22Rv1 (cell line): Measurements from ENCODE around the gene OLFML2A.

Experiments used
- CTCF ChIP-seq: fragments of 450-650 bp; IDR thresholded peaks from 2 replicates; pipeline ENCODE4 v1.5.1; 2017; ENCODE audit warnings: mild to moderate bottlenecking
- ZFX ChIP-seq: fragments of 450-650 bp; IDR thresholded peaks from 2 replicates; pipeline ENCODE4 v1.6.1; 2017; ENCODE audit warnings: antibody characterized with exemption, borderline replicate concordance

DNA sequence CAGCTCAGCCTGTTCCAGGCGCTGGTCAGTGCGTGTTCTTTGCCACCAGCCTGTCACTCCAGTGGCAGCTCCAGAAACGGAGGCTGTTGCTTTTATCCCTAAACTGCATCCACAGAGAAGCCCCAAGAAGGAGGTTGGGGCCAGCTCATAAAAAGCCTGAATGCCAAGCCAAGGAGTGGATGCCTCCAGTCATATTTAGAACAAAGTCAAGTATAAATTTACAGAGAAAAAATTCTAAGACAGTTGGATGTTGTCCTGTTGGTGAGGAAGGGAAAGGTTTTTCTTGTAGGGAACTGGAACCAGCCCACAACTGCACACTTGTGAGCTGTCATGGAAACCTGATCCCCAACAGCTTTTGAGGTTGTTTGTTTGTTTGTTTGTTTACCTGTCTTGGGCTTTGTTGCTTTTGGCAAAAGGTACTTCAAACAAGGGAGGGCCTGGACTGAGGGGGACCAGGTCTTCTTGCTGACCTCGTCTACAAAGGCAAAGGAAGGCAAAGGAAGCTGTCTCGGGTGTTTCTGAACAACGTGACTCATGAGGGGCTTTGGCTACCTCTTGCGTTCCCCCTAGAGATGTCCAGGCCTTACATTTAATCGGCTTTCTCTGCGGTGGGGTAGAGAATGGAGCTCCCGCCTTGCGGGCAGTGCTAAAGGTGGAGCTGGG is 36.7 kb downstream of the OLFML2A start:
- TF ChIP-seq CTCF (no peak), ZFX (no peak)
